Right renal cortex interstitium (tissue), 3 donors: ENCODE results near the gene CADM4. TPM values are rescaled to one million over a fixed set of nuclear protein-coding genes. Genes with fewer than 3 reads are reported as not detected.
A peak's percentile ranks its signal among the peaks of the same experiment; 100 is the strongest.
"Not testable (repeated sequence)": the region's sequence is repeated elsewhere in the genome, so short reads cannot be mapped to it uniquely, and the experiment has no call there.

Source experiments
- DNase-seq, 3 donors: peaks; one replicate each; pipeline ENCODE4 v3.0.0-alpha.2; 2013; ENCODE audit warnings: low read depth in 3 of 3, low spot score in 2 of 3
- polyA plus RNA-seq, 3 donors: library from polyadenylated mRNA; unstranded; fragments of 120-200 nt; gene quantifications; one replicate each; pipeline ENCODE4 v1.2.1, GENCODE V29; 2013; ENCODE audit not compliant: insufficient read length in 3 of 3

Gene CADM4
- polyA plus RNA-seq, 3 donors: 43.1 to 50.6 (median 44.2) TPM

DNA sequence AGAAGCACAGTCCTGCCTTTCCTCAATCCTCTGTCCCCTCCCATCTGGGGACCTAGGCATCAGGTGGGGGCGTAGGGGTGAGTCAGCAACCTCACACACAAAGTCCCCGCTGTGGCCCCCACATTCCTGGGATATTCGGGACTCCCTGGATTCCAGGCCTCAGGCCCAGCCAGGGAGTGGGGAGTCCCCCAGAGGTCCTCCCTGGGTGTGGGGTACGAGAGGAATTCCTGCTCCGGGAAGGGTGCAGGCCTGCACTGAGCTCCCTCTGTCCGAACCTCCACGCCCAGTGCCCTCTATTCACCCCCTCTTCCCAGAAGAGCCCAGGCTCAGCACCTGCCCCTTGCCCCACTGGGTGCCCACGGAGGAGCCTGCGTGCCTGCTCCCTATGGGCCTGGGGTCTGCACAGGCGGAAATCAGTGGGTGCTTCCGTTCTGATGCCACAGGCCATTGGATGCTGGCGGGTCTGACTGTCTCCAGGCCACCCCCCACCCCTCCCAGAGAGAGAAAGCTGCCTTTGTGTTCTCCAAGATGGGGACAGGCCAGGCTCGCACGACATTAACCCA lies 3.4 kb downstream of the CADM4 start:
- DNase-seq: no peak

DNA sequence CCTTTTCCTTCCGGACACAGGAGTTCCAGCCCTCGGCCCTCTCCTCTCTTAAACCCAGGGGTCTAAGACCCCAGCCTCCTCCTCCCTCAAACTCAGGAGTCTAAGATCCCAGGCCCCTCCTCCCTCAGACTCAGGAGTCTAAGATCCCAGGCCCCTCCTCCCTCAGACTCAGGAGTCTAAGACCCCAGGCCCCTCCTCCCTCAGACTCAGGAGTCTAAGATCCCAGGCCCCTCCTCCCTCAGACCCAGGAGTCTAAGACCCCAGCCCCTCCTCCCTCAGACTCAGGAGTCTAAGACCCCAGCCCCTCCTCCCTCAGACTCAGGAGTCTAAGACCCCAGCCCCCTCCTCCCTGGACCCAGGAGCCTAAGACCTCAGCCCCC lies 4.1 kb downstream of the CADM4 start:
- not testable (repeated sequence) for DNase-seq

DNA sequence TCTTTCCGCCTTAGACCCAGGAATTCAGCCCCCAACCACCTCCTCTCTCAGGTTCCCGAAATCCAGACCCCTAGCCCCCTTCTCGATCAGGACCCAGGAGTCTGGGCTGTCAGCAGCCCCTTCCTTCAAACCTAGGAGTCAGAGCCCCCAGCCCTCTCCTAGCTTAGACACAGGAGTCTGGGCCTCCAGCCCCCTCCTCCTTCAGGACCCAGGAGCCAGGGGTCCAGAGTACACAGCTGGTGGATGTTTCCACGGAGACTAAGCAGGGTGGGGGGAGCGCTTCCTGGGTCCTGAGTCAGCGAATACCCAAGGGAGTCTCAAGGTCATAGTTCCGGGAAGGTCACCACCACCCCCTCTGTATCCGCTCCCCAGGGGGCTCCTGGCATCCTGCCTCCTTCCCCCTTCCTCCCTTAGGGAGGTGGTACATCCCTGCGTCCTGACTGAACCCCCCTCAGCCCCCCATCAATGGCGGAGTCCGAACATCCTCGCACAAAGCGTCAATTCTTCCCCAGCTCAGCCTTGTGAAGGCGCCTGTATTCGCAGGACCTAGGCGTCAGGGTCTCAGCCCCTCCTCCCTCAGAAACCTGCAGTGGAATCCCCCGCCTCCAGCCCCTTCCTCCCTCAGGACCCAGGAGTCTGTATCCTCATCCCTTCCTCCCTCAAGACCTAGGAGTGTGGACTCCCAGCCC lies 4.6 kb downstream of the CADM4 start:
- no peak for DNase-seq

DNA sequence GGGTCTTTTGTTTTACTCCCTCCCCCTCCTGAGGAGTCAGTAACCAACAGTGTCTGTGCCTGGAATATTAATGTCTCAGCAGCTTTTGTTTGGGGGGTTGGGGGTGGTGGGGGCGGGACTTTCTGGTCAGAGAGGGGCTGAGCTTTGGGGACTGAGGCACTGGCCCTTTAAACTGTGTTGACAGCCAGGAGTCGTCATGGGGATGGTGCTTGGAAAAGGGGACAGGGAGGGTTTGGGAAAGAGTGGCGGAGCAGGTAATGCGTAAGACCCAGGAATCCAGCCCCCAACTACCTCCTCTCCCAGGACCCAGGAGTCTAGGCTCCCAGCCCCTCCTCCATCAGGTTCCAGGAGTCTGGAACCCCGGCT lies 5.2 kb downstream of the CADM4 start:
- no peak for DNase-seq

- DNase-seq: no peak
These were observed 5.6 kb downstream of the CADM4 start for GRCh38 chr19:43634068-43634467.

DNA sequence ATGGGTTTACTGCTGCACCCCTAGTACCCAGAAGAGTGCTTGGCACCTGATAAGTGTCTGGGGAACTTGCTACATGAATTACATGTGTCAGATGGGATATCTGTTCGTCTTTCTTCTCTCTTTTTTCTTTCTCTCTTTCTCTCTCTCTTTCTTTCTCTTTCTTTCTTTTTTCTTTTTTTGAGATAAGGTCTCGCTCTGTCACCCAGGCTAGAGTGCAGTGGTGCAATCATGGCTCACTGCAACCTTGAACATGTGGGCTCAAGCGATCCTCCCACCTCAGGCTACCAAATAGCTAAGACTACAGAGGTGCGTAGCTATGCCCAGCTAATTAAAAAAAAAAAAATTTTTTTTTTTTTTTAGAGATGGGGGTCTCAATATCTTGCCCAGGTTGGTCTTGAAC lies 6.1 kb downstream of the CADM4 start:
- DNase-seq: no peak

DNA sequence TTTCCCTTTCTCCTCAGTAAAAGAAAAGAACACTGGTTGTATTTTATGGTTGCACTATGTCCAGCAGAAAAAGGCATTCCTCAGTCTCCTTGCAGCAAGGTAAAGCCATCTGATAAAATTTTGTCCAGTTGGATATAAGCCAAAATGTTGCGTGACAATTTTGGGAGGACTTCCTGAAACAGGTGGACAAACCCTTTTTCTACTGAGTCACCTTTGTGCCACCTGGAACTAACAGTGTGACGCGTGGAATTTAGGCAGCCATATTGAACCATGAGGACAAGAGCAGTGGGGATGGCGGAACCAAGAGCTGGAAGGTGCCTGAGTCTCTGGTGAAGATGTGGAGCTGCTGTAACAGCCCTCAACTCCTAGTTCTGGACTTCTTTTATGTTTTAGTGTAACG lies 8.2 kb downstream of the CADM4 start:
- DNase-seq: no peak

- DNase-seq: no peak
These were observed 10.9 kb downstream of the CADM4 start for GRCh38 chr19:43628646-43629326.

DNA sequence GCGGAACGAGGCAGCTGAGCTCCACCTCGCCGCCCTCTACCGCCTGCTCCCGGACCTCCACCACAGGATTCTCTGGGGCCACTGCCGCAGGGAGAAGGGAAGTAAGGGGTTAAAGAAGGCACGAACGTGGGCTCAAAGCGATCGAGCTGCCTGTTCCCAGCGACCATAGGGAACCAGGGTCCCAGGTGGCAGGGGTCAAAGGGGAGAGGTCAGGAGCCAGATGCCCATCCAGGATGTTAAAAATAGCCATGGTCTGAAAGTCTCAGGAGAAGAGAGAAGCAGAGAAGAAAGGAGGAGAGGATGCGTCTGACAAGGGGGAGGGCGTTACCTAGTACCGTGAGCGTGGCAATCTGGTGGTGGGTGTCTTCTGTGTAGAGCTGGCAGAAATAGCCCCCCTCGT lies 12.8 kb downstream of the CADM4 start:
- DNase-seq: no peak

DNA sequence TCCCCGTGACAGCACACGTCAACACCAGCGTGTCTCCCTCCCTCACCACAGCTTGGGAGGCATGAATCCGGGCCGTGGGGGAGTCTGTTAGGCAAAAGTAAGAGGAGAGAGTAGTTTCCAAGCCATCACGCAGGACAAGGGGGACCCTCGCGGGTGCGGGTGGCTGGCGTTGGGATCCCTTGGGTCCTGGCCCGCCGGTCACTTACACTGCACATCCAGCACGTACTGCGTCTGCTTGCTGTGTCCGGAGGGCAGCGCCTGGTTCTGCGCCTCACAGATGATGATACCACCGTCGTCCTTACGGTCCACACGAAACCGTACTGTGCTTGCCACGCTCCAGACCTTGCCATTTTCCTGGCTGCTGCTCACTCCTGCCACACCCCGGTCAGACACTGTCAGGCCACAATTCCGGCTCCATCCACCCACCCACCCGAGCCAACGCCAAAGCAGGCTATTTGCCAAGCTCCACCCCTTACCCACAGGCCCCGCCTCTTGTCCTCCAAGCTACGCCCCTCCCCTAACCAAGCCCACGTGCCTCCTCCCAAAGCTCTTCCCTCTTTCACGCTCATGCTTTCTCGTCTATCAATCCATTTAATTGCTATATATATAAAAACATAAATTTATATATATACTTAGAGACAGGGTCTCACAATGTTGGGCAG lies 13.6 kb downstream of the CADM4 start:
- no peak for DNase-seq

DNA sequence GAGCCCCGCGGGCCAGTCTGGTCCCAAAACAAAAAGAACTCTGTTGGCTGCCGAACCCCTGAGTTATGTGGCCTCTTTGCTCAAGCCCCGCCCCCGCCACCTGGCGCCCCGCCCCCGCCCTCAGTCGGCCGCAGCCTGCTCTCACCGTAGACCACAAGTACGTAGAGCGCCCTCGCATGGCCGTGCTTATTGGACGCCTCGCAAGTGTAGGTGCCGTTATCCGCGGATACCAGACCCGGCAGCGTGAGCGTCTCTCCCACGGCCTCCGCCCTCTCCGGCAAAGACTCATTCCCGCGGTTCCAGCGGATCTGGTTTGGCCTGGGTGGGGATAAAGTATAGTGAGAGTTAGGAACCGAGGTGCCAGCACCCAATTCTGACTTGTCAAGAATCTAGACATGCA lies 14.7 kb downstream of the CADM4 start:
- no peak for DNase-seq

DNA sequence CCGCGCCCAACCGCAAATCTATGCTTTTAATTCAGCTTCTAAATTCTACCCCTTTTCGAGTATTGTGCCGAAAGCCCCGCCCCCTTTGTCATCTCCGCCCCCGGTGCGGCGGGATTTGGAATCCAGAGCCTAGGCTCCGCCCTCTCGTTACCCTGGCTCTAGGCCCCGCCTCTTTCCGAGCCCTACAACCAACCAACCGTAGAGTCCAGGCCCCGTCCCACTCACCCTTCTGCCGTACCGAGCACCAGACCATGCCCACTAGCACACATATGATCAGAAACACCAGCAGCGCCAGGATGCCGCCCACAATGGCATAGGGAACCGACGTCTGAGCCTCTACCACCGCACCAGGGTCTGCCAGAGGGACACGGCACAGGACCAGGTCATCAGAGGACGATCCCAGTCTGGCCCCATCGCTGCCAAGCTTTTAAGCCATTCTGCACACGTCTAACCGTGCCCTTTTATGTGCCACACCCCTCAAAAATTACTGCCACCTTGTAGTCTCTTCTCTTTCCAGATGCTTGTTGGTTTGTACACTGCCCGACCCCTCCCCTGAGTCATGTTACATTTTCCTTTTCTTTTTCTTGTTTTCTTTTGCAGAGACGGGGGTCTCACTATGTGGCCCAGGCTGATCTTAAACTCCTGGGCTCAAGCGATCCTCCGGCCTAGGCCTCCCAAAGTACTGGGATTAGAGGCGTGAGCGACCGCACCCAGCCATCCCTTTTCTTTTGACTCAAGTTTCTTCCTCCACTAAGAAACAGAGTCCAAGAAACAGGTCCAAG lies 15.6 kb downstream of the CADM4 start:
- no peak for DNase-seq

GRCh38 chr19:43622956-43623355 lies 16.7 kb downstream of the CADM4 start:
- no peak for DNase-seq

- no peak for DNase-seq
These were observed 17.6 kb downstream of the CADM4 start for GRCh38 chr19:43622070-43622469.

- DNase-seq: no peak
These were observed 19.3 kb downstream of the CADM4 start for GRCh38 chr19:43620061-43621001.

DNA sequence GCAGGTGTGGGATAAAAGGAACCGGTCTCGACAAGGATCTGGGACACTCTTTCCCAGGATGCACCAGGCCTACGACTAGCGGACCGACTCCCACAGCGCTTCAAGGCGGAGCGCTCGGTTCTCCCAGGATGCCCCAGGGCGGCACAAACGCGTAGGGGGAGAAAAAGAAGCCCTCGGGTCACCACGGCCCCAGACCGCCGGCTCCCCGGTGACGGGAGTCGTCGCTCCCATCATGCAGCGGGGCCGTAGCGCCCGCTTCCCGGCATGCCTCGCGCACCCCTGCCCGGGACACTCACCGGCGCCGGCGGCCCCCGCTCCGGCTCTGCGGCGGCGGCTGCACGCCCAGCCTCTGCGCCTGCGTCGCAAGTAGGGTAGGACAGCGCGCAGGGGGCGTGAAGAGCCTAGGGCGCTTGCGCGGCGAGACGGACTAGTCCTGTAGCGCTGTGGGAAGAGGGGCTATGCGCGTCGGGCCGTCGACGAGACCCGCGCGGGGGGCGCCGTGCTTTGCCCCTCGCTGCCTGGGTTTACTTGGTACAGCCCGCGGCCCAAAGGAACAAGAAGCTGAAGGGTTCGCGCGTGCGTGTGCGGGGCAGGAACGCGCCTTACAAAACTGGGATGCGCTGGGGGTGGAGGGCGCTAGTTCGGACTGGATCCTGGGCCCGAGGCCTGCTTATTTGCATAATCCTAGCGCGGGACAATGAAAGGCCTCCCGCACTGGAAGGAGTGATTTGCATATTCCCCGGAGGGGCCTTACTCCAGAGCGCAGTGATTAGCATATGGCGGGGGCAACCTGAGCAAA lies 20.2 kb downstream of the CADM4 start, which contains the start of gene ZNF428:
Gene ZNF428 (minus strand): TSS at position 368 of the 799 bp plus-strand sequence. CDS start 5,325 bp downstream, outside the sequence.
- DNase-seq: peak in 1 of 3 donors; percentile 83

- no peak for DNase-seq
These were observed 20.8 kb downstream of the CADM4 start for GRCh38 chr19:43618921-43619261.

GRCh38 chr19:43616954-43617353 lies 22.7 kb downstream of the CADM4 start:
- no peak for DNase-seq

GRCh38 chr19:43616306-43616705 lies 23.3 kb downstream of the CADM4 start:
- DNase-seq: no peak
